Left cardiac atrium (tissue), 4 donors: ENCODE results near the gene OTOL1. TPM values are rescaled to one million over a fixed set of nuclear protein-coding genes. Genes with fewer than 3 reads are reported as not detected.
A peak's percentile ranks its signal among the peaks of the same experiment; 100 is the strongest.
"Not testable (repeated sequence)": the region's sequence is repeated elsewhere in the genome, so short reads cannot be mapped to it uniquely, and the experiment has no call there.

Experiments used
- ATAC-seq, 2 donors: fragments of 200-7000 bp; cut with Tn5 transposase; one replicate each; pipeline ENCODE4 v1.9.1; 2020; ENCODE audit warnings: mild to moderate bottlenecking in 2 of 2, moderate library complexity in 2 of 2
- DNase-seq: peaks from one replicate; pipeline ENCODE4 v3.0.0-alpha.2; 2020
- intact Hi-C, 2 donors: fragments of 100-400 bp; cut with DNase I; formaldehyde crosslinking; loops; one replicate each; pipeline versions ENCODE4 v1.14.1 to v1.15.1; 2022 to 2023
- long read RNA-seq: library from polyadenylated mRNA; unstranded; transcript quantifications from one replicate; pipeline ENCODE4 v2.0.0, GENCODE V29; 2021
- total RNA-seq, 2 donors: library from RNA; stranded (reverse); fragmentation: NEBNext Ultra II Directional; extraction: Animal tissue kit (Norgen Biotek cat#: 25700); gene quantifications; one replicate each; pipeline ENCODE4 v1.2.1, GENCODE V29; 2021
- donor health status: DM: no; HTN: yes; CAD: no.
- donor health status: DM: no; HTN: yes; CAD: no; lungs with severe emphysema.
- donor health status: DM: yes; HTN: yes; CAD: no.
- donor health status: Dilated cardiomyopathy.

Gene OTOL1
- not detected for total RNA-seq
- long read RNA-seq = 0 reads

DNA sequence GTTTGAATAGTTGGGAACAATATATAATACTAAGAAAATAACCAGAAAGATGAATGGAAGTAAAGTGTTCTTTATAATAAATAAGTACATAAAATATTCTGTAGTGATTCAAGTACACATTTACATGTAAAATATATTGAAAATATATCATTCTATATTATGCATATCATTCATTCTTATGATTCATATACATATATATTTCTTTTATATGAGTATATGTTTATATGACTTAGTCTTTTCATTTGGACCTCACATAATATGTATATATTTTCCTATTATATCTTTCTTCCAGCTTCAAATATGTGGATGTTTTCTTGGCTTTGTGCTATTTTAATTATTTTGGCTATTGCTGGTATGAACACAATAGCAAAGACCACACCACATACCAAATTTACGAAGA, at the start of gene OTOL1:
Gene OTOL1 (plus strand): TSS at position 301 of the 400 bp plus-strand sequence. CDS start 0 bp downstream, at position 301.
- ATAC-seq = no peak
- DNase-seq = no peak

DNA sequence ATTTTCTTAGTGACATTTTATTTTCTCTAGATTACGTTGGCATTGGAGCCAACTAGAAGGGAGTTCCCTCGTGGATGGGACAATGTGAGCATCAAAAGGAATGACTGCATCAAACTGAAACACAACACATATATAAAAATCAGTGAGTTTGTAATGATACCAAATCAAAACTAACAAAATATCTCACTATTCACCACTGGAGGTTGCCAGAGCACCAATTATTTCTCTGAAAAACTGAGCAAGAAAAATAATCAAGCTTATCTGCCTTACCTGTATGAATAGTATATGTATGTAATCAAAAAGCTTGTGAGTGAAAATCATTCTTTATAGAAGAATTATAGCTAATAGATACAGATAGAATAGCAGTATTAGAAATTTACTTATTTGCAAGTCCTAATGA, 46.8 kb upstream of the OTOL1 start:
- ATAC-seq (no peak), DNase-seq (no peak)
- intact Hi-C loops = no loop called here

More for the DNA sequence above, at the start of gene OTOL1:
- intact Hi-C loops = no loop called here

DNA sequence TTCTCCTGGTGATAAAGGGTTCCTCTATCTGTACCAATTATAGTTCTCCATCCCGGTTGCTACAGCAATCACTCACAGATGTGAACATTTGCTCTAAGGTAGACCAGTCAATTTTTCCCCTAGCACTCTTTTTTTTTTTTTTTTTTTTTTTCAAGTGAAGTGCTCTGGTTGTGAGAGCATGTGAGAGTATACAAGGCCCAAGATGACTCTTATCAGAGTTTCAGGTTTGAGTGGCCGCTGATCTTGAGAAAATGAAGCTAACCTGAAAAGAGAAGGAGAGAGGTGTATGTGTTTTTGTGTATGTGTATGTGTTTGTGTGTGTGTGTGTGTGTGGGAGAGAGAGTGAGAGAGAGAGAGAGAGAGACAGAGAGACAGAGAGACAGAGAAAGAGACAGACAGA, 44.4 kb upstream of the OTOL1 start:
- ATAC-seq (no peak), DNase-seq (no peak)
- intact Hi-C loops = no loop called here

DNA sequence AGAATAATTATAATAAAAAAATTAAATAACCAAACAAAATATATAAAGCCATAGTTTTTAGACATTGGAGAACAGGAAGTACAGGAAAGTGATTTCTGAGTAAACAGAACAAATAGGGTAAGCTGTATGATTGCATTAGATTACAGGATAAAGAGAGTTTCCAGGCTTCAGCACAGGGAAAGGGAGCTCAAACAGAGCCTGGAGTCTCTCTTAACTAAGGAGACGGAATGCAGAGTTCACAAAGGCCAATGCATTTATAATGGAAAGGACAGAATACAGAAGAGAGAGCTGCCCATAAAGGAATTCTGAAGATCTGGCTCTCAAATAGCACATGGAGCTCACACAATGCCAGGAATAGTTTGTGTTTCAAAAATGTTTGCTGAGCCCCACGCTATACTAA, 42.0 kb upstream of the OTOL1 start:
- no peak for DNase-seq
- intact Hi-C loops = no loop called here
- no peak for ATAC-seq

DNA sequence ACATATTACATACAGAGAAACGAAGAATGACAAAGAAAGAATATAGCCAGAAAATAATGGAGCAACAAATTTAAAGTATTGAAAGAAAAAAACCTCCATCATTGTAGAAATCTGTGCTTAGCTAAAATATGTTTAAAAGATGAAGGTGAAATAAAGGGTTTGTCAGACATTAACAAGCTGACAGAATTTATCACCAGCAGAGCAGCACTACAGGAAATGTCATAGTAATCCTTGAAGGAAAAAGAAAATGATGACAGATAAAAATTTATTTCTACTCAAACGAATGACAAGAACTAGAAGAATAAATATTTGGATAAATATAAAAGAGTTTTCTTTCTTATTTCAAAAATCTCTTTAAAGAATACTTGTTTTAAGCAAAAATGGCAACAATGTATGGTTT, 40.6 kb upstream of the OTOL1 start:
- intact Hi-C loops = no loop called here
- ATAC-seq (no peak), DNase-seq (no peak)

DNA sequence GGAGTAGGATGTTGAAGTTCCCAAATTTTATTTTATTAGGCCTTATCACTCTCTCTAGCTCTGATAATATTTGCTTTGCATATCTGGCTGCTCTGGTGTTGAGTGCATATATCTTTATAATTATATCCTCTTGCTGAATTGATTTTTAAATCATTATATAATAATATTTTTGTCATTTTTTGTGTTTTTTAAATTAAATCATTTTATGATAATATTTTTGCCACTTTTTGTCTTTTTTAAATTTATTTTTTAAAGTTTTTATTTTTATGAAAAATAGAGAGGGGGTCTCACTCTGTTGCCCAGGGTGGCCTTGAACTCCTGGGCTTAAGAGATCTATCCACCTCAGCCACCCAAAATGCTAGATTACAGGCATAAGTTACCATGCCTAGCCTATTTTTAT, 34.5 kb upstream of the OTOL1 start:
- intact Hi-C loops = no loop called here
- DNase-seq = no peak
- no peak for ATAC-seq

DNA sequence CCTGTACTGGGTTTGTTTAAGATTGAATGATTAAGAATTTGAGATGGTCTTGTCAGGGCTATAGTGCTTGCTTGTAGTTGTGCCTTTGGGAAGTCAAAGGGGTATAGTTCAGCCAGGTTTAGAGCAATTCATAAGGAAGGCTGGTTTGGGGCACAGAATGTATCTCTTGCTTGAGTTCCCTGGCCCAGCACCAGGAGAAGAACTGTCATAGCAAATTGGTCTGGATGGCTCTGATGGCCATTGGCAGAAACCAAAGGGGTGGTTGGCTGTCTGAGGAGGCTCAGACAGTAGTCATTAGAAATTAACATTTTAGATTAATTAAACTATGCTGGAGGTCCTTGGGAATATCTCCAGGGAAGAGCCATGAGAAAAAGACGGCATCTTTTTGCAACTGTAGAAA, 25.4 kb upstream of the OTOL1 start:
- DNase-seq (no peak), ATAC-seq (no peak)
- intact Hi-C loops = no loop called here

DNA sequence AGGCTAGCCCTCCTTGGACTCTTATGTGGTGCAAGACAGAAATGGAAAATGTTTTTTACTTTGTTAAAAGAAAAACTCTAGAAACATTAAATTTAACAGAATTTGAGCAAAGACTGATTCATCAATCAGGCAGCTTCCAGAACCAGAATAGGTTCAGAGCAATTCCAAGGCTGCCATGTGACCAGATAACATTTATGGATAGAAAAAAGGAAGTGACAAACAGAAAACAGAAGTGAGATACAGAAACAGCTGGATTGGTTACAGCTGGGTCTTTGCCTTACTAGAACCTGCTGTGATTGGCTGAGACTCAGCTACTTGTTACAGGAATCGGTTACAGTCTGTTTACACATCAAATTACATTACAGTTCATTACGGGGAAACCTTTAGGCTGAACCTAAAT, 22.5 kb upstream of the OTOL1 start:
- no peak for DNase-seq
- no peak for ATAC-seq
- intact Hi-C loops = no loop called here

DNA sequence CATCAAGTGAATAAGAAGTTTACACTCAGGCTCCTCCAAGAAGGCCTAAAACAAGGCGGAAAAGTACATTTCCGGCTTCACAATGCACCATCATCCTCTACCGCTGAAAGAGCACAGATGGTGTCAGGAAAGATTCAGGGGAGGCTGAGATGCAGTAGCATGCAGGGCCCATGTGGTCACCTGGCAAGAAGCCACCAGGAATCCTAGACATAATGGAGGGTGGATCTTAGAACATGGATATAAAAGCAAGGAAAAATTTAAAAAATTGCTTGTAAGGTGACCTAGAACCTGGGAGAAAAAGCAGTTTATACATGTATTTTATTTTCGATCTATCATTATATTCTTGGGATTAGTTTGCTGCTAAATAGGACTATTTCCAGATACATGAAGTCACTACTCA, 21.9 kb upstream of the OTOL1 start:
- intact Hi-C loops = no loop called here
- no peak for DNase-seq
- no peak for ATAC-seq

DNA sequence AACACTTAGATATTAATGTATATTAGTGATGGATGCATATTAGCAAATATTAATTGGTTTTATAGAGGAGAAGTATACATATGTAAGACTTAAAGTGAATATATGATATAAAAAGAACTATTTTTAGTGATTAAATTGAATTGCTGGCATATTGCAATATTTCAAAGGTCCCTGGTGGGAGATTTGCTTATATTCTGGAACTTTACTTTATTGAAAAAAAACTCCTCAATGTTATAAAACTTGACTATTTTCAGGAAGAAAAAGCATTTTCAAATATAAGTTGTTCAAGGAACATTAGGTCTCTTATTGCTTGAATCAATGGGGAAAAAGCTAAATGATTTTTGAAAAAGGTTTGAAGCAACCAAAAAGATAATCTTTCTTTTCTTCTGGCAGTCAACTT, 21.4 kb upstream of the OTOL1 start:
- ATAC-seq (no peak), DNase-seq (no peak)
- intact Hi-C loops = no loop called here

DNA sequence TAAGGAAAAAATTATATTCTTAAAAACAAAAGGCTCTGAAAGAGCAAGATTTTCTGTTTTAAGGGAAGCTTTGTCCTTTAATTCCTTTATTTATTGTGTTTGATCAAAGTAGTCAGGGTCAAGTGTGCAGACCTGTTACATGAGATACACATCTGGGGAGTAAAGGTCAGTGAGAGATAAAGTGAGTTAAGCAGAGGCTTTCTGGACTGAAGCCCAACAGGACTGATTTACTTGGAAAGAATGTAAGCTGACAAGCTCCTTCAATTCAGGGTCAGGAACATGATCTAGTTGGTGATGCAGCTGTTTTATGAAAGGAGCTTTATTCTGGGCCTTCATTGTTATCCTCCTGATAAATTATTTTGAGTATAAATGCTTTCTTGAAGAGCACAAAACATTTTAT, 20.7 kb upstream of the OTOL1 start:
- intact Hi-C loops = no loop called here
- ATAC-seq (no peak), DNase-seq (no peak)

DNA sequence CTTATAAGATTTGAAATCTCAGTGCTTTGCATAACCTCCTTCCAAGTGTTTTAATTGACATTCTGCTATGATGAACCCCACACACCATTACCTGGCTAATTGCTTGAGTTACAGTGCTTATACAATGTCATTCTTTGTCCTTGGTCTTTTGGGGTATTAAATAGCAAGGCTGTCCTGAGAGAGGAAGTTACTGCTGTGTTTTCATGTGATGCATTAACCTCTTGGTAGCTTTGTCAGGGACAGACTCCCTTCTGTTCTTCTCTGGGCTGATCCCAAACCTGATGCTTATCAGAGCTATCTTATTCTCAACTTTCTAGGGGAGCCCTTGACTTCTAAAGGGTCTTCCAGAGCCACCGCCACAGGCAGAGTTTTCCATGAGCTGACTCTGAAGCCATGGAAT, 12.4 kb upstream of the OTOL1 start:
- intact Hi-C loops = no loop called here
- no peak for ATAC-seq
- no peak for DNase-seq

DNA sequence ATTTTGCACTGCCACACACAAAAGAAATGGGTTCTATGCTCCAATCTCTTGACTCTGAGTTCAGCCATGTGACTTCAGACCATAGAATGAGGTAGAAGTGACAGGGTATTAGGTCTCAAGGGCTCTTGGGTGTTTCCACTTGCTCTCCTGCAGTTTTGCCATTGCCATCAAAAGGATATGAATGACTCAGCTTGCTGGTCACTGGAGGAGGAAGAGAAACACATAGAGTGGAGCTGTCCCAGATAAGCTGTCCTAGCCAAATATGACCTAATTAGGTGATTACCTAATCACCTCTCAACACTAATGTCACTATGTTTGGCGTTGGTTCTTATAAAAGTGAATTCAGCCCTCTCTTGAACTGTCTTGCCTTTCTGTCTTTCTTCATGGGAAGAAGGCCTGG, 8.3 kb upstream of the OTOL1 start:
- DNase-seq, intact Hi-C loops: not testable (repeated sequence)
- ATAC-seq = peak in 1 of 2 donors; percentile 52

DNA sequence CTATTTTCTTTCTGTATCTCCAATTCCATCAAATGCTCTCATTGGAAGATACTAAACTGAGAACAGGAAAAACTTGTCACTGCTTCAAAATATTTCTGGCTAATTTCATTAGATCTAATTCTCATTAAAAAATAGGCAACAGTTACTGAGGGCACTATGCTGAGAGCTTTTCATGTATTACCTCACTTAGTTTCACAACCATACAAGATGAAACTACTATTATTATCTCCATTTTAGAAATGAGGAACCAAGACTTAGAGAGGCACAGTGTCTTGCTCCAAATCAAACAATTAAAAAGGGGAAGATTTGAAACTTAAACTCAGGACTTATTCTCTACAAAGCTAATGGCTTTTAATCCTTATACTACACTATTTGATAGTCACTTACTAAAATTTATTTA, 7.2 kb upstream of the OTOL1 start:
- no peak for DNase-seq
- intact Hi-C loops = no loop called here
- no peak for ATAC-seq

DNA sequence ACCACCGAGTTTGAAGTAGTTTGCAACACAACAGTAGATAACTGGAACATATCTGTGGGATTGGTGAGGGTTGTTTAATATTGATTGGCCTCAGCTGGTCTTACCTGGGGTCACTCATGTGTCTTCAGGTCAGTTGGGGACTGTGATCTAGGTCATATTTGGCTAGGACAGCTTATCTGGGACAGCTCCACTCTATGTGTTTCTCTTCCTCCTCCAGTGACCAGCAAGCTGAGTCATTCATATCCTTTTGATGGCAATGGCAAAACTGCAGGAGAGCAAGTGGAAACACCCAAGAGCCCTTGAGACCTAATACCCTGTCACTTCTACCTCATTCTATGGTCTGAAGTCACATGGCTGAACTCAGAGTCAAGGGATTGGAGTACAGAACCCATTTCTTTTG, 5.8 kb upstream of the OTOL1 start:
- DNase-seq, intact Hi-C loops: not testable (repeated sequence)
- ATAC-seq = peak in 1 of 2 donors; percentile 39

DNA sequence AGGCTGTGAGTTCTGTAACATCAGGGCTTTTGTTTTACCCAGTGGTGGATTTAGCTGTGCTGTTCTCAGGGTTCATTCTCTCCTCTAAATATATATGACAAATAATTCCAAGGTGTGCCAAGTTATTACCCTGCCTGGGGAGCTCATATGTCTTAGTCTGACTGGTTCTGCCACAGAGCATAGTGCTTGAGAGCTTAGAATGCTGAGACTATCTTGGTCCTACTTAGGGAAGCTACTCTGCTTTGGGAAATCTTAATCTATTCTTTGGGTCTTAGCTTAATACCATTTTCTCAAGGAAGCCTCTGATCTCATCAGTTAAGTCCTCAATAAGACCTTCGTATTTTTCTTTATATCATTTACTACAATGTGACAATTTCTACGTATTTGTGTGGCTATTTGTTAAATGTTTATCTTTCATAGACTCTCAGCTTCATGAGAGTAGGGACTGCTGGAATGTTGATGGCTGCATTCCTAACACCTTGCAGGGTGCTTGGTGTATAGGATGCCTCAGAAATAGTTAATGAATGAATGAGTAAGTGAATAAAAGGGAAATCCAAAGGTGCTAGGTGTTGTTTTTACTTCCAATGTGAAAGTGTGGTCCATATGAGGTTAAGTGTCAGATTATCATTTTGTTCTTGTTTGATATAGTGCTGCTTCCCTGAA, 1.8 kb downstream of the OTOL1 start:
- intact Hi-C loops = no loop called here
- DNase-seq (no peak), ATAC-seq (no peak)

DNA sequence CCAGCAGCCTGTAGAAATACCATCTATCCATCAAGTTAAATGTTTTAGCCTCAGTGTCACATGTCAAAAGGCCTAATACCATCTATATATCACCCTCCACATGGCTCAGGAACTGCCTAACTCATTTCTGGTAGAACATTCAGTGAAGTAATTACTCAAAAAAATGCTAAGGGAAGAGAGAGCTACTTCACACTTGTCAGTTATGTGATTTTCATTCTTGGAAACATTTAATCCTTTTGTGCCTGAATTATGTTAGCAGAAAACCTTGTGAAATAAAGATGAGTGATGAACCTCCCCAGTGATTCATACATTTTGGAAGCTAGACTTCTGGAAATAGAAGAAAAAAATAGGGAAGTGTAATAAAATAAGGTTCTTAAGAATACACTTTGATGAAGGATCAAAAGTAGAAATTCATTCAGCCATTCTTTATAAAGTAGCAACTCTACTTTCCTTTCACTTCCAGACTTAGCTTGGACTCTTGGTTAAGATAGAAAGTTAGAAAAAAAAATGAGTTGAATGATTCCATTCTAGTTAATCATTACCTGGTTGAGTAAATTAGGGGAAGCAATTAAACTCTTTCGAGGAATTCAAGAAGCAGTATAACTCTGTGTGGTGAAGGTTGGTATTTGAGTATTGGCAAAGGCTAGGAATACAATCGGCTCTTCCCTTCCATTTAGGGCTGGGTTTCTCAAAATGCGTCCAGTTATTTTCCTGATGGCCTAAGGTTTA, 3.6 kb downstream of the OTOL1 start:
- ATAC-seq (peak in 1 of 2 donors; percentile 79), DNase-seq (no peak)
- intact Hi-C loops = no loop called here

DNA sequence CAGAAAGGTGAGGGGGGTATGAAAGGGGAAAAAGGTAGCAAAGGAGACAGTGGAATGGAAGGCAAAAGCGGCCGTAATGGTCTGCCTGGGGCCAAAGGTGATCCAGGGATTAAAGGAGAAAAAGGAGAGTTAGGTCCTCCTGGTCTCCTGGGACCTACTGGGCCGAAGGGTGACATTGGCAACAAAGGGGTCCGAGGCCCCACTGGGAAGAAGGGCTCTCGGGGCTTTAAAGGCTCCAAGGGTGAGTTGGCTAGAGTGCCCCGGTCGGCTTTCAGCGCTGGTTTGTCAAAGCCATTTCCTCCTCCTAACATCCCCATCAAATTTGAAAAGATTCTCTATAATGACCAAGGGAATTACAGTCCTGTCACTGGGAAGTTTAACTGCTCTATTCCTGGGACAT, 6.7 kb downstream of the OTOL1 start:
- intact Hi-C loops = no loop called here
- ATAC-seq (no peak), DNase-seq (no peak)

DNA sequence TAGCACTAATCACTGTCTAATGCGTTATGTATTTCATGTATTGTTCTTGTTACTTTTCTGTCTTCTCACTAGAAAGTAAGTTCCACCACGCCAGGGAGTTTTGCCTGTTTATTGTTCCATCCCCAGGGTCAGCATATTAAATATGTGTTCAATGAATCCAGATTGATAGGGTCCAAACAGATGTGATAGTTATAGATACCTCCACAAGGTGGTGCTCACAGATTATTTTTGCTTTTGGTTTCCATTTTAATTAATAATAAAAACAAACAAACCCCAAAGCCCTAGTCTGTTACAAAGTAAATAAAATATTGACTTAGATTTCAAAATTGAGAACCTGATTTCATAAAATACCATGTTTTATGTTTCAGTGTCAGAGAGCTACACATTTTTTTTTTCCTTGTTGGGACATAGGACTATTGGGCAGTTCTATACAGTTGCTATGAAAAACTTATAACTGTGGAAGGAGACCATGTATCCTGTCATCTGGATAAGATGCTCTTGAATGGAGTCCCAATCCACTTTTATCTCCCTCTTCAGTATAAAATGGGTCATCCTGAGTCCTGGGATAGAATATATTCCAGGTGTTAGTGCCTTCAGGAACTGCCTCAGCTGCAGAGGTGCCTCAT, 12.4 kb downstream of the OTOL1 start:
- ATAC-seq = no peak
- no peak for DNase-seq
- intact Hi-C loops = no loop called here

DNA sequence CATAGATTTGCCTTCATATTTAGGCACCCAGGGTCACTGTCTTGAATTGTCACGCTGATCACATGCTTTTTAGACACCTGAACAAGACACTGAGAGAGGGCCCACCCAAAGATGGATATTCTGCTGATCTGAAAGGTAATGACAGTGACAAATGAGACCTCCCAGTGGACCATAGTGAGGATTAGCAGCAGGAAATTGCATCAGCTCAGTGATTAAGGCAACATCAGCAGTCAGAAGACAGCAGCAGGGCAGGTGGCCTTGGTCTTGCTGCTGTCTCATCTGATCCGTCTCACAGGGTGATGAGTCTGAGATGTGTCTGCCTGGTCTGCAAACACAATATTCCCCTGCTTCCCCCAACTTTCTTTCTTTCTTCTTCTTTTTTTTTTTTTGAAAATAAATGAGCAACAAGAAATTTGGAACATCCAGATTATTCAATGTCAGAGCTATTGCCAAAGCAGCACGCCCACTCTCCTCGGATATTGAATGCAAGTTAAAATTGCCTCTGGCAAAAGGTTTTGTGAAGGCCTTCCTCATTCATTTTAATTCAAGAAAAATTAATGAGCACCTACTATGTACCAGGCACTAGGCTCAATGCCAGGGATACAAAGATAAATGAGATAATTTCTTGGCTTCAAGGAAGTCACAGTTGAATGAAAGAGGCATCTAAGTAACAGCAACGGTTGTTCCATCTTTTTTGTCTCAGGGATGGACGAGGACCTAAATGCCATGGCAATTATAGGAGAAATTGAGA, 14.1 kb downstream of the OTOL1 start:
- DNase-seq (no peak), ATAC-seq (no peak)
- intact Hi-C loops = no loop called here
